ENCODE measurements around the gene IFNA21. TPM values are rescaled to one million over a fixed set of nuclear protein-coding genes. Genes with fewer than 3 reads are reported as not detected.
"Not testable (repeated sequence)": the region's sequence is repeated elsewhere in the genome, so short reads cannot be mapped to it uniquely, and the experiment has no call there.

Gene IFNA21
- total RNA-seq, result not detected in 2 replicates
- not detected for total RNA-seq (2013)
- polyA plus RNA-seq, result not detected in 2 replicates
- not detected in 2 replicates for polyA minus RNA-seq

- H3K4me3 ChIP-seq (ENCODE audit: control extremely low read depth in 1 of 5, extremely low read depth in 1 of 5, insufficient read depth in 1 of 5, low read depth in 2 of 5, low read length in 4 of 5); DNase-seq; H3K27ac ChIP-seq (ENCODE audit: low read length in 2 of 2); H3K4me1 ChIP-seq (ENCODE audit: control insufficient read depth in 2 of 2, insufficient read depth in 2 of 2, low read length in 2 of 2); H3K9ac ChIP-seq (ENCODE audit: low read length); H3K79me2 ChIP-seq (ENCODE audit: control insufficient read depth, insufficient read depth, low read length); H4K20me1 ChIP-seq (ENCODE audit: control insufficient read depth, insufficient read depth, low read length, poor library complexity, severe bottlenecking); ATAC-seq (ENCODE audit: low read depth); H2AFZ ChIP-seq (ENCODE audit: insufficient read depth, low read depth, low read length, poor library complexity, severe bottlenecking); H3K4me3 Mint-ChIP-seq; H3K4me2 ChIP-seq (replicated peaks; ENCODE audit: low read depth, low read length, poor library complexity, severe bottlenecking); H3K9me3 Mint-ChIP-seq (ENCODE audit: insufficient read depth); intact Hi-C loops (cut with micrococcal nuclease); H3K4me1 Mint-ChIP-seq; H3K36me3 ChIP-seq (replicated peaks in 1 of 2; ENCODE audit: control extremely low read depth in 1 of 2, control insufficient read depth in 1 of 2, extremely low read depth in 1 of 2, insufficient read depth in 2 of 2, low read length in 1 of 2); H3K27me3 ChIP-seq (replicated peaks in 1 of 4; ENCODE audit: control extremely low read depth in 1 of 4, control insufficient read depth in 3 of 4, insufficient read depth in 4 of 4, low read length in 3 of 4); POLR2A ChIA-PET; H3K9me3 ChIP-seq (ENCODE audit: control extremely low read depth in 1 of 3, control insufficient read depth in 2 of 3, insufficient read depth in 1 of 3, low read length in 2 of 3); H3K27ac Mint-ChIP-seq: not testable (repeated sequence)
- CTCF ChIA-PET, result interaction anchor here (0.6 kb wide), 1 partner anchor 743 kb away, joined by 3 read pairs; no protein-coding TSS in a partner anchor
- WGBS (ENCODE audit: insufficient coverage), result 80% methylated on average over 1 of the region's 2 CpGs
- H3K27me3 Mint-ChIP-seq, result peaks cover 13% of the 10 kb centered on the region
These were observed at the start of gene IFNA21 for GRCh38 chr9:21166560-21166959. Gene IFNA21, minus strand, starts transcription at chr9:21166660. Its CDS starts 48 bp downstream, at chr9:21166612.

DNA sequence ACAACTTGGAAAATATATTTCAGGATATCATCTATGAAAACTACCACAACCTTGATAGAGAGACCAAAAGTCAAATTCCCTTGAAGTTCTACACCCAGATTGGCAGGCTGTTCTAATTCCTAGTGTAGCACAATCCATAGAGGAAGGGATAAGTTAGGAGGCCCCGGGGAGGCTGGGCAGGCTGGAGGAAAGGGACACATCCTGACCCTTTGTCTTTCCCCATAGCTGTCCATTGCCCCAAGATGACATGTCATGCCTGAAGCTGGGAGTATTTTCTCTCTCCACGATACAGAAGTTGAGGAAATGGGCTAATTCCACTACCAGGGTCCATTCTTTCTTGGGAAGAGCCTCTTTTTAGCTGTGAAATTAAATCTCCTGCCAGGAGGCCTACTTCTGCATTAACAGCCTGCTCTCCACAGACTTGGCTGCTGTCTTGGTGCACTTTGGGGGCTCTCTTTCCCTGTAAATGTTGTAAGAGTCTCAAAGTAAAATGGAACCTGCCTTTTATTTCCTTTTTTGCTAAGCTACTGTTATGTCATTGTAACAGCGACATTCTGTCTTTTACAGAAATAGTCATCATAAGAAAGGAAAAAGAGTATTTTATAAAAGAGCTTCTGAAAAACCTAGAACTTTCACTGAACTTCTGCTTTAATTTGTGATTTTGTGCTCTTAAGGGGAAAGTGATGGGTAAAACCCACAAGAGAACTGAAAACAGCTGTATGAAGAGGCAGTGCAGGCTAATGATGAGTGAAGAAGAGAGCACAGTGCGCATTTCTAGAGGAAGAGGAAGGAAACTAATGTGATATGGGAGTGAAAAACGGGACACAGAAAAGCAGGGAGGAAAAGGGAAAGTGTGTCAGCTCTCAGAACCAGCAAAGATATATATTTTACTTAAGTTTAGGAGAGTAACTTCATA is 47.2 kb upstream of the IFNA21 start:
- DNase-seq, result peak; percentile 20
- H3K4me3 ChIP-seq (ENCODE audit: control extremely low read depth in 1 of 5, extremely low read depth in 1 of 5, insufficient read depth in 1 of 5, low read depth in 2 of 5, low read length in 4 of 5); H3K9me3 ChIP-seq (ENCODE audit: control extremely low read depth in 1 of 3, control insufficient read depth in 2 of 3, insufficient read depth in 1 of 3, low read length in 2 of 3); intact Hi-C loops (cut with micrococcal nuclease); H3K9ac ChIP-seq (ENCODE audit: low read length); H3K27ac Mint-ChIP-seq; H3K4me1 ChIP-seq (ENCODE audit: control insufficient read depth in 2 of 2, insufficient read depth in 2 of 2, low read length in 2 of 2); H4K20me1 ChIP-seq (ENCODE audit: control insufficient read depth, insufficient read depth, low read length, poor library complexity, severe bottlenecking); H3K27ac ChIP-seq (ENCODE audit: low read length in 2 of 2); H3K4me1 Mint-ChIP-seq; H3K4me2 ChIP-seq (replicated peaks; ENCODE audit: low read depth, low read length, poor library complexity, severe bottlenecking); H3K9me3 Mint-ChIP-seq (ENCODE audit: insufficient read depth); POLR2A ChIA-PET; H3K36me3 ChIP-seq (replicated peaks in 1 of 2; ENCODE audit: control extremely low read depth in 1 of 2, control insufficient read depth in 1 of 2, extremely low read depth in 1 of 2, insufficient read depth in 2 of 2, low read length in 1 of 2); H3K79me2 ChIP-seq (ENCODE audit: control insufficient read depth, insufficient read depth, low read length): not testable (repeated sequence)
- Histone ChIP-seq H3K27me3 (replicated peaks in 1 of 4; ENCODE audit: control extremely low read depth in 1 of 4, control insufficient read depth in 3 of 4, insufficient read depth in 4 of 4, low read length in 3 of 4) (peaks cover 0 to 12% (median 5%) of the 10 kb centered on the region in 4 experiments), H2AFZ (ENCODE audit: insufficient read depth, low read depth, low read length, poor library complexity, severe bottlenecking) (peak overlapping the region; percentile 42)
- ATAC-seq (ENCODE audit: low read depth), result peak; percentile 43
- WGBS (ENCODE audit: insufficient coverage), result no CpG with 5 or more reads among the region's 5 CpGs
- TF ChIP-seq, protein P1, sequence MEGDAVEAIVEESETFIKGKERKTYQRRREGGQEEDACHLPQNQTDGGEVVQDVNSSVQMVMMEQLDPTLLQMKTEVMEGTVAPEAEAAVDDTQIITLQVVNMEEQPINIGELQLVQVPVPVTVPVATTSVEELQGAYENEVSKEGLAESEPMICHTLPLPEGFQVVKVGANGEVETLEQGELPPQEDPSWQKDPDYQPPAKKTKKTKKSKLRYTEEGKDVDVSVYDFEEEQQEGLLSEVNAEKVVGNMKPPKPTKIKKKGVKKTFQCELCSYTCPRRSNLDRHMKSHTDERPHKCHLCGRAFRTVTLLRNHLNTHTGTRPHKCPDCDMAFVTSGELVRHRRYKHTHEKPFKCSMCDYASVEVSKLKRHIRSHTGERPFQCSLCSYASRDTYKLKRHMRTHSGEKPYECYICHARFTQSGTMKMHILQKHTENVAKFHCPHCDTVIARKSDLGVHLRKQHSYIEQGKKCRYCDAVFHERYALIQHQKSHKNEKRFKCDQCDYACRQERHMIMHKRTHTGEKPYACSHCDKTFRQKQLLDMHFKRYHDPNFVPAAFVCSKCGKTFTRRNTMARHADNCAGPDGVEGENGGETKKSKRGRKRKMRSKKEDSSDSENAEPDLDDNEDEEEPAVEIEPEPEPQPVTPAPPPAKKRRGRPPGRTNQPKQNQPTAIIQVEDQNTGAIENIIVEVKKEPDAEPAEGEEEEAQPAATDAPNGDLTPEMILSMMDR (IDR thresholded peaks at IDR 0.05), result peak; percentile 34
- H3K4me3 Mint-ChIP-seq, result peak overlapping the region; percentile 2
- CTCF ChIA-PET, result interaction anchor here (1.6 kb wide), 1 partner anchor 18 kb away, joined by 7 read pairs; no protein-coding TSS in a partner anchor
- peaks cover 13% of the 10 kb centered on the region for H3K27me3 Mint-ChIP-seq

DNA sequence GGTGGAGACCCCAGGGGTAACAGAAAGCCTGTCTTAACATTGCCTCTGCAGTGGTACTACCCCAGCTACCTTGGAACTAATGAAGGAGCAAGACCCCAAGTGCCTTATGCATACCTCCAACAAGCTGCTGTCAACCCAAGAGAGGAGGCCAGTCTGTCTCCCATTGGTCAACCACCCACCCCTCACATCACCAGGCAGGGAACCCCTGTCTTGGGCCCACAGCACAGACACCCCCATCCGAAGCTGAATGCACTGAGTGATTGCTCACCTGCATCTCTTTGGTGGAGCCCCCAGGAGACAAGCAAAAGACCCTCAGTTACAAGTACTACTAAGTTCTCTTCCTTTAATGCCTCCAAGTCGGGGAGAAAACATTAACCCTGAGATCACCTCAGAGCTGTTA is 45.7 kb upstream of the IFNA21 start:
- H3K27ac Mint-ChIP-seq; H4K20me1 ChIP-seq (ENCODE audit: control insufficient read depth, insufficient read depth, low read length, poor library complexity, severe bottlenecking); H3K4me3 ChIP-seq (ENCODE audit: control extremely low read depth in 1 of 5, extremely low read depth in 1 of 5, insufficient read depth in 1 of 5, low read depth in 2 of 5, low read length in 4 of 5); H3K27me3 Mint-ChIP-seq; H3K27ac ChIP-seq (ENCODE audit: low read length in 2 of 2); H3K4me3 Mint-ChIP-seq; H3K27me3 ChIP-seq (replicated peaks in 1 of 4; ENCODE audit: control extremely low read depth in 1 of 4, control insufficient read depth in 3 of 4, insufficient read depth in 4 of 4, low read length in 3 of 4); H2AFZ ChIP-seq (ENCODE audit: insufficient read depth, low read depth, low read length, poor library complexity, severe bottlenecking); DNase-seq; H3K9me3 ChIP-seq (ENCODE audit: control extremely low read depth in 1 of 3, control insufficient read depth in 2 of 3, insufficient read depth in 1 of 3, low read length in 2 of 3); H3K9ac ChIP-seq (ENCODE audit: low read length); H3K79me2 ChIP-seq (ENCODE audit: control insufficient read depth, insufficient read depth, low read length); H3K4me2 ChIP-seq (replicated peaks; ENCODE audit: low read depth, low read length, poor library complexity, severe bottlenecking); H3K4me1 Mint-ChIP-seq; CTCF ChIA-PET; H3K4me1 ChIP-seq (ENCODE audit: control insufficient read depth in 2 of 2, insufficient read depth in 2 of 2, low read length in 2 of 2); POLR2A ChIA-PET; ATAC-seq (ENCODE audit: low read depth); intact Hi-C loops (cut with micrococcal nuclease); H3K9me3 Mint-ChIP-seq (ENCODE audit: insufficient read depth); H3K36me3 ChIP-seq (replicated peaks in 1 of 2; ENCODE audit: control extremely low read depth in 1 of 2, control insufficient read depth in 1 of 2, extremely low read depth in 1 of 2, insufficient read depth in 2 of 2, low read length in 1 of 2): not testable (repeated sequence)
- WGBS (ENCODE audit: insufficient coverage), result 92% methylated on average over 2 of the region's 2 CpGs
